Smooth muscle cell of the brain vasculature (primary cell): ENCODE measurements around the gene RBM15B.

Experiments used
- DNase-seq: peaks from one replicate; pipeline ENCODE4 v3.0.0-alpha.2; 2012; ENCODE audit warnings: low read depth, low spot score

The RBM15B gene

DNA sequence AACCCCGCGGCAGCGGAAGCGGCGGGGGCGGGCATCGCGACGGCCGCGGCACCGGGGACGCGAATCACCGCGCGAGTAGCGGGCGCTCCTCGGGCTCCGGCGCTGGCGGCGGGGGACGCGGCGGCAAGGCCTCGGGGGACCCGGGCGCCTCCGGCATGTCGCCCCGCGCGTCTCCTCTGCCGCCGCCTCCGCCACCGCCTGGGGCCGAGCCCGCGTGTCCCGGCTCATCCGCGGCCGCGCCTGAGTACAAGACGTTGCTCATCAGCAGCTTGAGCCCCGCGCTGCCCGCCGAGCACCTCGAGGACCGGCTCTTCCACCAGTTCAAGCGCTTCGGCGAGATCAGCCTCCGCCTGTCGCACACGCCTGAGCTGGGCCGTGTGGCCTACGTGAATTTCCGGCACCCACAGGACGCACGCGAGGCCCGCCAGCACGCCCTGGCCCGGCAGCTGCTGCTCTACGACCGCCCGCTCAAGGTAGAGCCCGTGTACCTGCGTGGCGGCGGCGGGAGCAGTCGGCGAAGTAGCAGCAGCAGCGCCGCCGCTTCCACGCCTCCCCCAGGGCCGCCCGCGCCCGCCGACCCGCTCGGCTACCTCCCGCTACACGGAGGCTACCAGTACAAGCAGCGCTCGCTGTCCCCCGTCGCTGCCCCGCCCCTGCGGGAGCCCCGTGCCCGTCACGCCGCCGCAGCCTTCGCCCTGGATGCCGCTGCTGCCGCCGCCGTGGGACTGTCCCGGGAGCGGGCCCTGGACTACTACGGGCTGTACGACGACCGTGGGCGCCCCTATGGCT lies 675 bp downstream of the RBM15B start:
- no peak for DNase-seq

- DNase-seq = no peak
Measured at GRCh38 chr3:51392355-51393133, 1.5 kb downstream of the RBM15B start.

- DNase-seq = no peak
Measured at GRCh38 chr3:51393134-51393495, 2.0 kb downstream of the RBM15B start.

DNA sequence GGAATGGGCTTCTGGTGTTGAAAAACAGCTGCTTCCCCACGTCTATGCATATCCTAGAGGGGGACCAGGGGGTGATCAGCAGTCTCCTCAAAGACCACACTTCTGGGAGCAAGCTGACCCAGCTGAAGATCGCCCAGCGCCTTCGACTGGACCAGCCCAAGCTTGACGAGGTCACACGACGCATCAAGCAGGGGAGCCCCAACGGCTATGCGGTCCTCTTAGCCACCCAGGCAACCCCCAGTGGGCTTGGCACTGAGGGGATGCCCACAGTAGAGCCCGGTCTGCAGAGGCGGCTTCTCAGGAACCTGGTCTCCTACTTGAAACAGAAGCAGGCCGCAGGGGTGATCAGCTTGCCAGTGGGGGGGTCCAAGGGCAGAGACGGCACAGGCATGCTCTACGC lies 2.5 kb downstream of the RBM15B start:
- DNase-seq = no peak

GRCh38 chr3:51394541-51394940 lies 3.5 kb downstream of the RBM15B start:
- no peak for DNase-seq

DNA sequence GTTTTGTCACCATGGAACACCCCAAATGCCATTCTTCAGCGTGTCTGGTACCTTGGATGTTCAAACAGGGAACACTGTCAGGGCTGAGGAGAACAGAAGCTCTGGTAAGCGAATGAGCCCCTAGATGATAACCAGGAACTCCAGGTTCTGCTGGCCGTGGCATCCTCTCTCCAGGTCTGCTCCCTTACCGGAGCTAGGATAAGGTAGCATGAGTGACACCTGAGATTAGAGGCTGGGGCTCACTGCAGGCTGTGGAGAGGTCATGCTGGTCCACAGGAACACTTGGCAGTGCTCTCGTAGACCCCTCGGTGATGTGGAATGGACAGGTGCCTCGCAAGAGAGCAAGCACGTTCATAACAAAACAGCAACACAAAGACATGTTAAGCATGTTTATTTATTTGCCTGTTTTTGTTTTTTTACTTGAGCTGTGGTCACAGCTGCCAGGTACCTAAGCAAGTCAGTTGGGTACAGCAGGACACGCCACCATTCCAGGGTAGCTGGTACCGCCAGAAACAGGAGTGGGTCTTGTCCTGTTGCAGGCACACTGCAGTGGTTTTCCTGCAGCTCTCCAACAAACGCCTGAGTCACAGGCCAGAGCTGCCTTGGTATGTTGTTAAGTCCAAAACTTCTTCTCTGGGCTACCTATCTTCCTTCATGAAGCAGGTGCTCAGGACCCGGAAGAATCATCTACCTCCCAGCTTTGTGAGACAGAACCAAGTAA lies 4.6 kb downstream of the RBM15B start:
- DNase-seq = no peak

- DNase-seq = no peak
Measured at GRCh38 chr3:51396401-51396800, 5.3 kb downstream of the RBM15B start.

DNA sequence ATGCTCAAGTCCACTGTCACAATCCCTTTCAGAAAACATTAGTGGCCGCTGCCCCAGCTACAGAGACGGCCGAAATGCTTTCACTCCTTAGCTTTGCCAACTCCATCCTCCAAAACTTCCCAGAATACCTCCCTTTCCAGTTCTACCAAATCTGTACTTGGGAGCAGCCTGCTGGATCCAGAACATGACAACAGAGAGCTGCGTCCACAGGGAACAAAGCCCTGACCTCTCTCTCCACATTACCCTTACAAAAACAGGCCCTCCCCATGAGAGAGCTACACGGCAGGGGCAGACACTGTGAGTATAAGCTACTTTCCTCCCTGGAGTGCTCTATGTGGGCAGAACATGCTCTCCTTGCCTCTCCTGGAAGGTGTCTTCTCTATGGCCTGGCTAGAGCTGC lies 6.3 kb downstream of the RBM15B start:
- DNase-seq = no peak

DNA sequence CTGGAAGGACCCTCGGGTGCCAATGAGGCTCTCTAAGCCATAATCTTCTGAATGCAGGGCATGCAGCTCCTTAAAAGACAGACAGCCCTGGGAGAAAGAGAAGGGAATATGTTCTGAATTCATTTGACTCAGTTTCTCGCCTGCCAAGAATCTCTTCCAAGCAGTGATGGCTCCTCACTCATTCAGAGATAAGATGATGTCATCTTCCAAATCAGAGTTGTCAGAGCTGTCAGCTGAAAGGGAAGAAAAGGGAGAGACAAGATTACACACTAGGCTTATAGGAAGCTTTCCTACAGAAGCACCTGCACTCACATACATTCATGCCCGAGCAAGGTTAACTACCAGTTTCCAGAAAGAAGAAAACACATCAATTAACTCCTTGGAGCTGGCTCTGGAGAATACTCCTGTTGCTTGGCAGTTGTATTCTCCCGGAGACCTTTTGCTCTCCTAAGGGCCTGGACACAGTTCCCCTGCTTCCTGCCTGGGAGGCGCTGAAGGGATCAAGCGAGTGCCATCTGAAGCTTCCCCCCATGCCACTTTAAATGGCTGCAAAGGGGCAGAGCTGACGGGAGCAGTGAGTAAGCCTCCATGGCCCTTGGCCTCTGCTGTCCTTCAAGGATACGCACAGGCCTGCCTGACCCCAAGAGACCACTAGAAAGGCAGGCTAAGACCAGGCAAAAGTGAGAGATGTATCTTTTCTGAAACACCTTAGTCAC lies 7.7 kb downstream of the RBM15B start:
- no peak for DNase-seq

DNA sequence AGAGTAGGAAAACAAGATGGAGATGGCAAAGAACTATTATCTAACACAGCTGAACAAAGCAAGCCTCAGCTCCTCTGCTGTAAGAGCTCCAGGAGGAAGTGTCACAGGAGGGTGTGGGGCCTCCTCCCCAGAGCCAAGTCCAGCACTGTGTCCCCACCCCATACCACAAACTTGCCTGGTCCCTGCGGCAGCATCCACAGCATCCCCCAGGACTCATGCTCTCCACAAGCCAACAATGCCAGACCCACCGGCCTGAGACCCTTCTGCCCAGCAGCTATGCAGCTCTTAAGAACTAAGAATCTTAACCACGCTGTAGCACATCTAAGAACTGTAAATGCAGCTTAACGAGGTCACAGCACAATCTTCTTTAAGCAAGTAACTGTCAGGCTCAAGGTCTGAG lies 9.1 kb downstream of the RBM15B start:
- no peak for DNase-seq

DNA sequence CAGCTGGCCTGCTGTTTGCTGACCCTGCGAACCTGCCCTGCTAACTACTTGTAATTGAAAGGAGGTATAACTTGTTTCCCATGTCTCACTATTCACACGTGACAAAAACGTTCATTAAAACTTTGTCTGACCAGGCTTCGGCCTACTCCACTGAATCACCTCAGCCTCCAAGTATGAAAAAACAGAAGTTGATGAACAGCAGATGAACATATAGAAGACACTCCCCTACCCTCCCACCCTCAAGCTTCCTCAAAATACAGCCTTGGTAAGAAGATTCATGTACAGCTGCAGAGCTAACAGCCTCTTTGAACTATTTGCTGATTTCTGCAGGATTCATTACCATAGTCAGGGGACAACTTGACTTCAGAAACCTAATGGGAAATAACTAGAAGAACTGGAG lies 10.7 kb downstream of the RBM15B start:
- DNase-seq = no peak

DNA sequence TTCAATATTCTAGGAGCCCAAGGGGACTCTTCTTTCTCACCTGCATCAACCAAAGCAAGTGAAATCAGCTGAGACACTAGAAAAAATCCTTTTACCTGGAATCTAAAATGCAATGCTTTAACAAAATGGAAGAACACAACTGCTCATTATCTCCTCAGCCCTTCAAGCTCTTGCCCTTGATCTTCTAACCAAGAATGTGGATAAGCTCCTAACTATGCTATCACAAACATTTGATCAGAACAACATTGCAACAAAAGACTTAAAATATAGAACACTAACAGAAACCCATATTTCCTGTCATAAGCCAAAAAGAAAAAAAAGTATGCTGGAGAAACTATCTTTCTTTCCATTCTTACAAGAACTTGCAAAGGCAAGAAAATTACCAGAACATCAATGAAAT lies 12.6 kb downstream of the RBM15B start:
- no peak for DNase-seq

GRCh38 chr3:51408021-51408420 lies 16.9 kb downstream of the RBM15B start:
- DNase-seq = no peak

- DNase-seq = no peak
Measured at GRCh38 chr3:51408813-51409212, 17.7 kb downstream of the RBM15B start.

GRCh38 chr3:51422211-51422610 lies 31.1 kb downstream of the RBM15B start:
- DNase-seq = no peak

- no peak for DNase-seq
Measured at GRCh38 chr3:51426921-51427320, 35.8 kb downstream of the RBM15B start.

- DNase-seq = no peak
Measured at GRCh38 chr3:51429138-51429537, 38.1 kb downstream of the RBM15B start.

DNA sequence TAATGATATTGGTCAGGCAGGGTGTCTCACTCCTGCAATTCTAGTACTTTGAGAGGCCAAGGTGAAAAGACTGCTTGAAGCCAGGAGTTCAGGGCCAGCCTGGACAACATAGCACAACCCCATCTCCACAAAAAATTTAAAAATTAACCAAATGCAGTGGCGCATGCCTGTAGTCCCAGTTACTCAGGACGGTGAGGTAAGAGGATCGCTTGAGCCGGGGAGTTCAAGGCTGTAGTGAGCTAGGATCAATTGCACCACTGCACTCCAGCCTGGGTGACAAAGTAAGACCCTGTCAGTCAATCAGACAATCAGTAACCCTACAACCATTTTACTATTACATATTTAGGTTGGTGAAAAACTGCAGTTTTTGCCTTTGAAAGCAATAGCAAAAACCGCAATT lies 43.0 kb downstream of the RBM15B start:
- DNase-seq = no peak

GRCh38 chr3:51434746-51435327 lies 43.8 kb downstream of the RBM15B start:
- peak; percentile 7 for DNase-seq

DNA sequence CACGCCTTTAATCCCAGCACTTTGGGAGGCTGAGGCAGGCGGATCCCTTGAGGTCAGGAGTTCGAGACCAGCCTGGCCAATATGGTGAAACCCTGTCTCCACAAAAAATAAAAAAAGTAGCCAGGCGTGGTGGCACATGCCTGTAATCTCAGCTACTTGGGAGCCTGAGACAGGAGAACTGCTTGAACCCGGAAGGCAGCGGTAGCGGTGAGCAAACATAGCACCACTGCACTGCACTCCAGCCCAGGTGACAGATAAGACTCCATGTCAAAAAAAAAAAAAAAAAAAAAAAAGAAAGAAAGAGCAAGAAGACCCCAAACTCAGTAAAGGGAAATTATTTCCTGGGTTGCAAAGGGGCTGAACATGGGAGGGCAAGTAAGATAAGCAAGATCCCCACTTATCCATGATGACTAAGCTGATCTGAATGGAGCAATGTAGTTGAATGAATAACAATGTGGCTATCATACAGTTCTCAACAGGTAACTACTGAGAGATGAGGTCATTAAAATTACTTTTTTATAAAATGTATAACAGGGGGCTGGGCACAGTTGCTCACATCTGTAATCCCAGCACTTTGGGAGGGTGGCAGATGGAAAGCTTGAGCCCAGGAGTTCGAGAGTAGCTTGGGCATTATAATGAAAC lies 46.0 kb downstream of the RBM15B start:
- DNase-seq = no peak
